MM.1S (cell line): ENCODE data around the gene ARHGAP44.

Experiments
- EZH2 ChIP-seq: fragments of 300-600 bp; sonication (generic); optimal IDR thresholded peaks from 2 replicates; pipeline ENCODE3; 2017; ENCODE audit warnings: low read depth, mild to moderate bottlenecking, antibody characterized with exemption, low read length, mixed read lengths
- EZH2phosphoT487 ChIP-seq: fragments of 300-600 bp; sonication (generic); IDR thresholded peaks from 2 replicates; pipeline ENCODE4 v1.6.1; 2018; ENCODE audit warnings: antibody characterized with exemption, low read length
- TF ChIP-seq, protein P1 (sequence below): fragments of 300-600 bp; sonication (generic); IDR thresholded peaks from 2 replicates; pipeline ENCODE4 v1.5.1; 2016; ENCODE audit warnings: antibody characterized with exemption, low read length, mixed read lengths

DNA sequence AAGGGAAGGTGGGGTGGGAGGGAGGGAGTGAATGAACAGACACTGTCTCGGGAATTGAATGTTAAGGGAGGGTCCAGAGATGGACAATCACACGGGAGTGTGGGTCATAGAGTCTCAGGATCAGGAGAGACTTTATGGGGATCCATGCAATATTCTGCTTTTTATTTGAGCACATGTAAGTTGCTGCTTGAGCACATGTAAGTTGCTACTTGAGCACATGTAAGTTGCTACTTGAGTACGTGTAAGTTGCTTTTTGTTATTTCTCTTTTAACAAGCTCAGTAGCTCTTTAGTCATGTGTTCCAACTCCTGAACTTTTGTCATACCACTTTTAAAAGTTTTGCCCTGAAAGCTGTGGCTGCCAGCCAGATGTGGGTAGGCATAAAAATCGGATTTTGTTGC, 110.3 kb downstream of the ARHGAP44 start:
- TF ChIP-seq, protein P1, sequence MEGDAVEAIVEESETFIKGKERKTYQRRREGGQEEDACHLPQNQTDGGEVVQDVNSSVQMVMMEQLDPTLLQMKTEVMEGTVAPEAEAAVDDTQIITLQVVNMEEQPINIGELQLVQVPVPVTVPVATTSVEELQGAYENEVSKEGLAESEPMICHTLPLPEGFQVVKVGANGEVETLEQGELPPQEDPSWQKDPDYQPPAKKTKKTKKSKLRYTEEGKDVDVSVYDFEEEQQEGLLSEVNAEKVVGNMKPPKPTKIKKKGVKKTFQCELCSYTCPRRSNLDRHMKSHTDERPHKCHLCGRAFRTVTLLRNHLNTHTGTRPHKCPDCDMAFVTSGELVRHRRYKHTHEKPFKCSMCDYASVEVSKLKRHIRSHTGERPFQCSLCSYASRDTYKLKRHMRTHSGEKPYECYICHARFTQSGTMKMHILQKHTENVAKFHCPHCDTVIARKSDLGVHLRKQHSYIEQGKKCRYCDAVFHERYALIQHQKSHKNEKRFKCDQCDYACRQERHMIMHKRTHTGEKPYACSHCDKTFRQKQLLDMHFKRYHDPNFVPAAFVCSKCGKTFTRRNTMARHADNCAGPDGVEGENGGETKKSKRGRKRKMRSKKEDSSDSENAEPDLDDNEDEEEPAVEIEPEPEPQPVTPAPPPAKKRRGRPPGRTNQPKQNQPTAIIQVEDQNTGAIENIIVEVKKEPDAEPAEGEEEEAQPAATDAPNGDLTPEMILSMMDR = no peak
- TF ChIP-seq EZH2 (no peak), EZH2phosphoT487 (no peak)
